Esophagus muscularis mucosa (tissue), 4 donors: ENCODE results near the gene MRE11. TPM values are rescaled to one million over a fixed set of nuclear protein-coding genes. Genes with fewer than 3 reads are reported as not detected.
A peak's percentile ranks its signal among the peaks of the same experiment; 100 is the strongest.

ENCODE experiments used
- DNase-seq: peaks from one replicate; pipeline ENCODE4 v3.0.0-alpha.2; 2017; ENCODE audit errors: extremely low spot score
- H3K27ac ChIP-seq, 4 donors: fragments of 200-600 bp; sonication (generic); replicated peaks in 1 of 4; 1 replicate in 3 of 4; 2 replicates in 1 of 4; pipeline ENCODE4 v1.5.1; 2016 to 2019; ENCODE audit warnings: mild to moderate bottlenecking in 1 of 4
- H3K27me3 ChIP-seq, 4 donors: fragments of 200-600 bp; sonication (generic); one replicate each; pipeline versions ENCODE4 v1.5.1 to v1.6.0; 2016 to 2019
- H3K36me3 ChIP-seq, 4 donors: fragments of 200-600 bp; sonication (generic); one replicate each; pipeline ENCODE4 v1.5.1; 2016 to 2019
- H3K4me1 ChIP-seq, 4 donors: fragments of 200-600 bp; sonication (generic); one replicate each; pipeline ENCODE4 v1.5.1; 2016 to 2019
- H3K4me3 ChIP-seq, 4 donors: fragments of 200-600 bp; sonication (generic); 1 replicate in 2 of 4; 2 replicates in 2 of 4; pipeline ENCODE4 v1.5.1; 2016 to 2019; ENCODE audit warnings: mild to moderate bottlenecking in 4 of 4, moderate library complexity in 1 of 4
- H3K9me3 ChIP-seq, 4 donors: fragments of 200-600 bp; sonication (generic); 1 replicate in 3 of 4; 2 replicates in 1 of 4; pipeline ENCODE4 v1.5.1; 2016 to 2019
- CTCF ChIP-seq, 3 experiments: fragments of 200-600 bp in 2 of 3; fragments of 450-650 bp in 1 of 3; sonication (generic) in 2 of 3; IDR thresholded peaks; one replicate each; pipeline ENCODE4 v1.5.1; 2017 to 2019; ENCODE audit warnings: antibody characterized with exemption in 3 of 3, mild to moderate bottlenecking in 2 of 3, moderate library complexity in 1 of 3
- EP300 ChIP-seq: sonication (generic); formaldehyde crosslinking; IDR thresholded peaks from one replicate; pipeline ENCODE4 v1.6.1; 2017; ENCODE audit warnings: antibody characterized with exemption
- POLR2A ChIP-seq: fragments of 450-650 bp; IDR thresholded peaks from one replicate; pipeline ENCODE4 v1.6.1; 2017; ENCODE audit warnings: antibody characterized with exemption, moderate library complexity, mild to moderate bottlenecking, low read depth
- POLR2AphosphoS5 ChIP-seq, 2 donors: sonication (generic); formaldehyde crosslinking; IDR thresholded peaks; one replicate each; pipeline ENCODE4 v1.6.1; 2017; ENCODE audit warnings: antibody characterized with exemption in 2 of 2
- WGBS: methylation state at CpG from one replicate; pipeline ENCODE4 v1.1.5; 2018; 5-methylcytosine and 5-hydroxymethylcytosine counted together
- intact Hi-C: fragments of 100-400 bp; cut with DNase I; formaldehyde crosslinking; loops from one replicate; pipeline ENCODE4 v1.15.1; 2023
- total RNA-seq, 4 donors: library from RNA; depleted of rRNA; stranded (reverse); fragments of >200 nt; gene quantifications; one replicate each; pipeline versions ENCODE4 v1.1.0 to v1.2.1, GENCODE V29; 2016

Gene MRE11
- total RNA-seq, 4 donors from 2014 or later = 9.9 to 12.9 (median 11.2) TPM

- Histone ChIP-seq H3K36me3 (peaks cover 24 to 62% (median 39%) of the 10 kb centered on the region in 4 donors), H3K4me3 (no peak overlapping the region), H3K27ac (no peak overlapping the region), H3K4me1 (no peaks in the 10 kb centered on the region), H3K9me3 (no peaks in the 10 kb centered on the region), H3K27me3 (no peaks in the 10 kb centered on the region)
- intact Hi-C loops = loop anchor here (5.0 kb wide), 1 partner anchor 604 kb away; no protein-coding TSS in a partner anchor
- no peak for TF ChIP-seq CTCF (IDR thresholded peaks at IDR 0.05)
- TF ChIP-seq POLR2A = no peak
- TF ChIP-seq EP300 = no peak
- TF ChIP-seq POLR2AphosphoS5 (IDR thresholded peaks at IDR 0.05) = no peak
- no peak for DNase-seq
- WGBS = 71% methylated on average over 2 of the region's 2 CpGs
Measured at GRCh38 chr11:94501522-94501921, 7.9 kb upstream of the MRE11 start.

GRCh38 chr11:94500181-94500580 is 6.5 kb upstream of the MRE11 start:
- H3K27me3 ChIP-seq = no peaks in the 10 kb centered on the region
- intact Hi-C loops = loop anchor here (5.0 kb wide), 1 partner anchor 603 kb away; no protein-coding TSS in a partner anchor
- peaks cover 3 to 8% (median 7%) of the 10 kb centered on the region in 4 donors for H3K4me1 ChIP-seq
- no peak overlapping the region for H3K4me3 ChIP-seq
- no peak for TF ChIP-seq EP300
- no peak for TF ChIP-seq POLR2AphosphoS5 (IDR thresholded peaks at IDR 0.05)
- no peak for TF ChIP-seq POLR2A
- TF ChIP-seq CTCF (IDR thresholded peaks at IDR 0.05) = no peak
- no peak overlapping the region for H3K27ac ChIP-seq
- 84% methylated on average over 2 of the region's 2 CpGs for WGBS
- H3K36me3 ChIP-seq = peaks cover 24 to 63% (median 39%) of the 10 kb centered on the region in 4 donors
- no peaks in the 10 kb centered on the region for H3K9me3 ChIP-seq
- no peak for DNase-seq

- WGBS = 5% methylated on average over 17 of the region's 19 CpGs
- intact Hi-C loops = no loop called here
- Histone ChIP-seq H3K9me3 (no peaks in the 10 kb centered on the region), H3K4me3 (peak overlapping the region; percentile 70 to 80 (median 74)), H3K4me1 (peaks cover 12 to 35% (median 32%) of the 10 kb centered on the region in 4 donors), H3K27me3 (no peaks in the 10 kb centered on the region), H3K36me3 (peaks cover 19 to 42% (median 33%) of the 10 kb centered on the region in 4 donors), H3K27ac (peak overlapping the region; percentile 79 to 88 (median 84))
- TF ChIP-seq POLR2A (no peak), EP300 (no peak), CTCF (IDR thresholded peaks at IDR 0.05) (no peak), POLR2AphosphoS5 (IDR thresholded peaks at IDR 0.05) (no peak)
- no peak for DNase-seq
Measured at GRCh38 chr11:94494126-94494680, 559 bp upstream of the MRE11 start.

GRCh38 chr11:94486068-94486467 is 7.6 kb downstream of the MRE11 start:
- H3K27me3 ChIP-seq = no peaks in the 10 kb centered on the region
- H3K9me3 ChIP-seq = no peaks in the 10 kb centered on the region
- 81% methylated on average over 1 of the region's 1 CpG for WGBS
- no peak overlapping the region for H3K27ac ChIP-seq
- H3K36me3 ChIP-seq = peaks cover 24 to 96% (median 64%) of the 10 kb centered on the region in 4 donors
- H3K4me1 ChIP-seq = no peaks in the 10 kb centered on the region
- TF ChIP-seq POLR2A (no peak), POLR2AphosphoS5 (IDR thresholded peaks at IDR 0.05) (no peak), EP300 (no peak), CTCF (IDR thresholded peaks at IDR 0.05) (no peak)
- H3K4me3 ChIP-seq = no peak overlapping the region
- intact Hi-C loops = no loop called here
- no peak for DNase-seq

GRCh38 chr11:94481342-94481741 is 12.3 kb downstream of the MRE11 start:
- intact Hi-C loops = no loop called here
- no peaks in the 10 kb centered on the region for H3K4me1 ChIP-seq
- no peaks in the 10 kb centered on the region for H3K9me3 ChIP-seq
- no peak for DNase-seq
- peaks cover 10 to 89% (median 59%) of the 10 kb centered on the region in 4 donors for H3K36me3 ChIP-seq
- H3K27ac ChIP-seq = no peak overlapping the region
- TF ChIP-seq CTCF (IDR thresholded peaks at IDR 0.05) = no peak
- TF ChIP-seq EP300 = no peak
- TF ChIP-seq POLR2AphosphoS5 (IDR thresholded peaks at IDR 0.05) = no peak
- no peak for TF ChIP-seq POLR2A
- H3K27me3 ChIP-seq = no peaks in the 10 kb centered on the region
- no peak overlapping the region for H3K4me3 ChIP-seq
